SK-N-SH (cell line): ENCODE results near the gene ABHD16B. TPM values are rescaled to one million over a fixed set of nuclear protein-coding genes. Genes with fewer than 3 reads are reported as not detected.

Experiments used
- CTCF ChIA-PET: fragments of 300-600, 350-600 bp; formaldehyde crosslinking; extraction: SDS; loops from one replicate; lab custom pipeline; 2021; lab: Yijun Ruan, JAX
- POLR2A ChIA-PET: fragments of 350-600 bp; sonication (Branson Sonifier 250); formaldehyde crosslinking; extraction: SDS; loops from one replicate; lab custom pipeline; 2020; ENCODE audit warnings: antibody characterized with exemption, inconsistent platforms; lab: Yijun Ruan, JAX
- DNase-seq: peaks from one replicate; pipeline ENCODE4 v3.0.0; 2012
- H2AFZ ChIP-seq: fragments of 200-600 bp; sonication (generic); 2 replicates; pipeline ENCODE4 v1.8.1; 2016; ENCODE audit warnings: antibody characterized with exemption, mild to moderate bottlenecking, low read depth
- H3F3A ChIP-seq: fragments of 200-600 bp; sonication (generic); replicated peaks from 2 replicates; pipeline ENCODE3; 2016; ENCODE audit warnings: antibody characterized with exemption, mild to moderate bottlenecking; ENCODE audit not compliant: insufficient read depth
- H3K27ac ChIP-seq, 2 experiments: fragments of 200-500 bp in 1 of 2; fragments of 200-600 bp in 1 of 2; sonication (Bioruptor generic) in 1 of 2; sonication (generic), shearing (Covaris generic) in 1 of 2; 2 replicates each; pipeline versions ENCODE4 v1.5.1 to v1.6.1; 2014 to 2016; ENCODE audit warnings: low read depth in 2 of 2, inconsistent platforms in 1 of 2, low read length in 1 of 2, mild to moderate bottlenecking in 1 of 2, mixed read lengths in 1 of 2
- H3K27me3 ChIP-seq: fragments of 200-600 bp; sonication (generic), shearing (Covaris generic); 2 replicates; pipeline ENCODE4 v1.6.1; 2016; ENCODE audit warnings: mixed run types; ENCODE audit not compliant: insufficient read depth
- H3K36me3 ChIP-seq, 2 experiments: fragments of 200-500 bp in 1 of 2; fragments of 200-600 bp in 1 of 2; sonication (Bioruptor generic) in 1 of 2; sonication (generic) in 1 of 2; replicated peaks in 1 of 2; 2 replicates each; pipeline versions ENCODE3 to v1.5.1; 2014 to 2016; ENCODE audit warnings: low read length in 1 of 2, mild to moderate bottlenecking in 1 of 2; ENCODE audit not compliant: insufficient read depth in 2 of 2, control insufficient read depth in 1 of 2
- H3K4me1 ChIP-seq, 2 experiments: fragments of 200-500 bp in 1 of 2; fragments of 200-600 bp in 1 of 2; sonication (Bioruptor generic) in 1 of 2; sonication (generic), shearing (Covaris generic) in 1 of 2; 2 replicates each; pipeline versions ENCODE4 v1.5.1 to v1.6.1; 2014 to 2016; ENCODE audit warnings: low read depth in 1 of 2, low read length in 1 of 2, mixed run types in 1 of 2; ENCODE audit not compliant: insufficient read depth in 2 of 2, control insufficient read depth in 1 of 2
- H3K4me2 ChIP-seq: fragments of 200-600 bp; sonication (generic), shearing (Covaris generic); 2 replicates; pipeline ENCODE4 v1.6.1; 2017; ENCODE audit warnings: mixed run types
- H3K4me3 ChIP-seq, 2 experiments: fragments of 200-500 bp in 1 of 2; fragments of 200-600 bp in 1 of 2; sonication (Bioruptor generic) in 1 of 2; sonication (generic), shearing (Covaris generic) in 1 of 2; 2 replicates each; pipeline versions ENCODE4 v1.5.1 to v1.8.1; 2014 to 2016; ENCODE audit warnings: low read depth in 2 of 2, inconsistent platforms in 1 of 2, low read length in 1 of 2, mild to moderate bottlenecking in 1 of 2, mixed read lengths in 1 of 2, moderate library complexity in 1 of 2
- H3K79me2 ChIP-seq: fragments of 200-600 bp; sonication (generic); 2 replicates; pipeline ENCODE4 v1.8.1; 2017; ENCODE audit warnings: mild to moderate bottlenecking; ENCODE audit not compliant: insufficient read depth
- H3K9ac ChIP-seq: fragments of 200-600 bp; sonication (generic); 2 replicates; pipeline ENCODE4 v1.6.1; 2017; ENCODE audit warnings: mixed run types
- H3K9me2 ChIP-seq: fragments of 200-600 bp; sonication (generic); 2 replicates; pipeline ENCODE4 v1.6.1; 2017; ENCODE audit warnings: mixed run types
- H3K9me3 ChIP-seq: fragments of 200-600 bp; sonication (generic); 2 replicates; pipeline ENCODE4 v1.6.1; 2017; ENCODE audit warnings: mixed run types, mild to moderate bottlenecking, moderate library complexity
- H4K20me1 ChIP-seq: fragments of 200-600 bp; sonication (generic); 2 replicates; pipeline ENCODE4 v1.6.1; 2017; ENCODE audit warnings: mild to moderate bottlenecking, mixed run types; ENCODE audit not compliant: insufficient read depth
- EZH2phosphoT487 ChIP-seq: fragments of 200-600 bp; sonication (generic); IDR thresholded peaks from 2 replicates; pipeline ENCODE4 v1.6.1; 2017; ENCODE audit warnings: low read depth, mixed run types, mild to moderate bottlenecking, antibody characterized with exemption, moderate library complexity, borderline replicate concordance
- GABPA ChIP-seq: IDR thresholded peaks from 2 replicates; pipeline ENCODE4 v1.4.0; 2012; ENCODE audit warnings: low read depth, mild to moderate bottlenecking
- MEF2A ChIP-seq: IDR thresholded peaks from 2 replicates; pipeline ENCODE4 v1.4.0; 2012; ENCODE audit warnings: low read depth, borderline replicate concordance
- MXI1 ChIP-seq: IDR thresholded peaks from 2 replicates; pipeline ENCODE4 v1.6.1; 2012; ENCODE audit warnings: mild to moderate bottlenecking, low read depth, low read length, improper control_type of control experiment
- NFIC ChIP-seq: IDR thresholded peaks from 2 replicates; pipeline ENCODE4 v1.4.0; 2012; ENCODE audit warnings: borderline replicate concordance
- NRF1 ChIP-seq: IDR thresholded peaks from 2 replicates; pipeline ENCODE4 v1.6.1; 2012; ENCODE audit warnings: low read depth, mild to moderate bottlenecking, low read length
- POLR2AphosphoS5 ChIP-seq: IDR thresholded peaks from 2 replicates; pipeline ENCODE4 v1.6.1; 2012; ENCODE audit warnings: low read depth, low read length
- RAD21 ChIP-seq: IDR thresholded peaks from 2 replicates; pipeline ENCODE4 v1.6.1; 2012; ENCODE audit warnings: mild to moderate bottlenecking, low read length
- RCOR1 ChIP-seq: fragments of 150-350 bp; IDR thresholded peaks from 2 replicates; pipeline ENCODE4 v1.6.1; 2017; ENCODE audit warnings: antibody characterized with exemption, low read length
- RFX5 ChIP-seq: IDR thresholded peaks from 2 replicates; pipeline ENCODE4 v1.6.1; 2012; ENCODE audit warnings: mild to moderate bottlenecking, improper control_type of control experiment, low read length
- SIN3A ChIP-seq: IDR thresholded peaks from 2 replicates; pipeline ENCODE4 v1.6.1; 2012; ENCODE audit warnings: low read depth, mild to moderate bottlenecking, low read length, moderate library complexity, borderline replicate concordance
- SMC3 ChIP-seq: IDR thresholded peaks from 2 replicates; pipeline ENCODE4 v1.6.1; 2012; ENCODE audit warnings: low read depth, low read length, improper control_type of control experiment
- TAF1 ChIP-seq: IDR thresholded peaks from 2 replicates; pipeline ENCODE4 v1.6.1; 2012; ENCODE audit warnings: low read depth, mild to moderate bottlenecking, low read length, moderate library complexity, borderline replicate concordance
- TCF12 ChIP-seq: IDR thresholded peaks from 2 replicates; pipeline ENCODE4 v1.4.0; 2012
- USF1 ChIP-seq: IDR thresholded peaks from 2 replicates; pipeline ENCODE4 v1.4.0; 2012; ENCODE audit warnings: low read depth, borderline replicate concordance
- YY1 ChIP-seq: IDR thresholded peaks from 2 replicates; pipeline ENCODE4 v1.4.0; 2012; ENCODE audit warnings: low read depth, mild to moderate bottlenecking
- WGBS: methylation state at CpG from one replicate; pipeline ENCODE4 v1.1.6; 2017; ENCODE audit warnings: low lambda C conversion rate; 5-methylcytosine and 5-hydroxymethylcytosine counted together
- polyA plus RNA-seq, 3 experiments: library from polyadenylated mRNA; depleted of rRNA; stranded (reverse); fragments of >200 nt; gene quantifications; 2 replicates each; pipeline ENCODE4 v1.2.3, GENCODE V29; 2012
- TF ChIP-seq, protein P1 (sequence below): IDR thresholded peaks from 2 replicates; pipeline ENCODE4 v1.6.1; 2012; ENCODE audit warnings: mild to moderate bottlenecking, low read depth, low read length, moderate library complexity
- TF ChIP-seq, protein P2 (sequence below): IDR thresholded peaks from 2 replicates; pipeline ENCODE4; 2012
- TF ChIP-seq, protein P3 (sequence below): fragments of 200-600 bp; sonication (generic); IDR thresholded peaks from 2 replicates; pipeline ENCODE4 v1.6.1; 2017; ENCODE audit warnings: antibody characterized with exemption, mild to moderate bottlenecking, moderate library complexity

The ABHD16B gene
- polyA plus RNA-seq, 1 of the 3 experiments (the other 2 are of a cell fraction): not detected

DNA sequence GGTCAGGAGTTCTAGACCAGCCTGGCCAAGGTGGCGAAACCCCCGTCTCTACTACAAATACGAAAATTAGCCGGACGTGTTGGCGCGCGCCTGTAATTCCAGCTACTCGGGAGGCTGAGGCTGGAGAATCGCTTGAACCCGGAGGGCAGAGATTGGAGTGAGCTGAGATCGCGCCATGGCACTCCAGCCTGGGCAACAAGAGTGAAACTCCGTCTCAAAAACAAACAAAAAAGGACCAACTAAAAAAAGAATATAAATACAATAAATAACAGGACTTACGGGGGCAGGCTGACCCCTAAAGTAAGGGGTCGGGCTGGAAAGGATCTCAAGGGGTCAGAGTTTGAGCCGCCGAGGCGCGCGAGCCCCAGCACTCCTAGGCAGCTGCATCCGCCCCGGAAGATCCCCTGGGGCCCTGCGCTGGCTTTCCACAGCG, 3.3 kb downstream of the ABHD16B start:
- Histone ChIP-seq H3K36me3 (peaks cover 15 to 21% of the 10 kb centered on the region in 2 experiments), H3F3A (peaks cover 3% of the 10 kb centered on the region), H3K27me3 (no peaks in the 10 kb centered on the region), H3K4me1 (peaks cover 0 to 11% of the 10 kb centered on the region in 2 experiments; a peak in 1 of 4 replicates), H3K27ac (peak overlapping the region; percentile 51 to 69), H3K79me2 (peaks cover 60% of the 10 kb centered on the region), H3K4me2 (peak overlapping the region; percentile 98), H3K9ac (peak overlapping the region; percentile 95), H3K9me2 (no peaks in the 10 kb centered on the region), H3K4me3 (peak overlapping the region; percentile 78 to 97), H4K20me1 (0 out of 2 replicates have a peak, but pooled peaks cover 5% of the 10 kb centered on the region), H2AFZ (peak overlapping the region; percentile 87), H3K9me3 (no peaks in the 10 kb centered on the region)
- 0% methylated on average over 25 of the region's 25 CpGs for WGBS
- ChIA-PET POLR2A (interaction anchor here (0.6 to 2.1 kb wide), 12 partner anchors 10 to 328 kb away, joined by 3 to 12 read pairs (median 4); partner anchors contain the start of genes PRPF6 and TCEA2), CTCF (interaction anchor here (0.9 to 4.2 kb wide), 11 partner anchors 10 to 116 kb away, joined by 3 to 30 read pairs (median 4); partner anchors contain the start of gene PRPF6)
- no peak for DNase-seq
- TF ChIP-seq, protein P1, sequence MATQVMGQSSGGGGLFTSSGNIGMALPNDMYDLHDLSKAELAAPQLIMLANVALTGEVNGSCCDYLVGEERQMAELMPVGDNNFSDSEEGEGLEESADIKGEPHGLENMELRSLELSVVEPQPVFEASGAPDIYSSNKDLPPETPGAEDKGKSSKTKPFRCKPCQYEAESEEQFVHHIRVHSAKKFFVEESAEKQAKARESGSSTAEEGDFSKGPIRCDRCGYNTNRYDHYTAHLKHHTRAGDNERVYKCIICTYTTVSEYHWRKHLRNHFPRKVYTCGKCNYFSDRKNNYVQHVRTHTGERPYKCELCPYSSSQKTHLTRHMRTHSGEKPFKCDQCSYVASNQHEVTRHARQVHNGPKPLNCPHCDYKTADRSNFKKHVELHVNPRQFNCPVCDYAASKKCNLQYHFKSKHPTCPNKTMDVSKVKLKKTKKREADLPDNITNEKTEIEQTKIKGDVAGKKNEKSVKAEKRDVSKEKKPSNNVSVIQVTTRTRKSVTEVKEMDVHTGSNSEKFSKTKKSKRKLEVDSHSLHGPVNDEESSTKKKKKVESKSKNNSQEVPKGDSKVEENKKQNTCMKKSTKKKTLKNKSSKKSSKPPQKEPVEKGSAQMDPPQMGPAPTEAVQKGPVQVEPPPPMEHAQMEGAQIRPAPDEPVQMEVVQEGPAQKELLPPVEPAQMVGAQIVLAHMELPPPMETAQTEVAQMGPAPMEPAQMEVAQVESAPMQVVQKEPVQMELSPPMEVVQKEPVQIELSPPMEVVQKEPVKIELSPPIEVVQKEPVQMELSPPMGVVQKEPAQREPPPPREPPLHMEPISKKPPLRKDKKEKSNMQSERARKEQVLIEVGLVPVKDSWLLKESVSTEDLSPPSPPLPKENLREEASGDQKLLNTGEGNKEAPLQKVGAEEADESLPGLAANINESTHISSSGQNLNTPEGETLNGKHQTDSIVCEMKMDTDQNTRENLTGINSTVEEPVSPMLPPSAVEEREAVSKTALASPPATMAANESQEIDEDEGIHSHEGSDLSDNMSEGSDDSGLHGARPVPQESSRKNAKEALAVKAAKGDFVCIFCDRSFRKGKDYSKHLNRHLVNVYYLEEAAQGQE: no peak
- TF ChIP-seq, protein P2, sequence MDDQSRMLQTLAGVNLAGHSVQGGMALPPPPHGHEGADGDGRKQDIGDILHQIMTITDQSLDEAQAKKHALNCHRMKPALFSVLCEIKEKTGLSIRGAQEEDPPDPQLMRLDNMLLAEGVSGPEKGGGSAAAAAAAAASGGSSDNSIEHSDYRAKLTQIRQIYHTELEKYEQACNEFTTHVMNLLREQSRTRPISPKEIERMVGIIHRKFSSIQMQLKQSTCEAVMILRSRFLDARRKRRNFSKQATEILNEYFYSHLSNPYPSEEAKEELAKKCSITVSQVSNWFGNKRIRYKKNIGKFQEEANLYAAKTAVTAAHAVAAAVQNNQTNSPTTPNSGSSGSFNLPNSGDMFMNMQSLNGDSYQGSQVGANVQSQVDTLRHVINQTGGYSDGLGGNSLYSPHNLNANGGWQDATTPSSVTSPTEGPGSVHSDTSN: no peak
- TF ChIP-seq, protein P3, sequence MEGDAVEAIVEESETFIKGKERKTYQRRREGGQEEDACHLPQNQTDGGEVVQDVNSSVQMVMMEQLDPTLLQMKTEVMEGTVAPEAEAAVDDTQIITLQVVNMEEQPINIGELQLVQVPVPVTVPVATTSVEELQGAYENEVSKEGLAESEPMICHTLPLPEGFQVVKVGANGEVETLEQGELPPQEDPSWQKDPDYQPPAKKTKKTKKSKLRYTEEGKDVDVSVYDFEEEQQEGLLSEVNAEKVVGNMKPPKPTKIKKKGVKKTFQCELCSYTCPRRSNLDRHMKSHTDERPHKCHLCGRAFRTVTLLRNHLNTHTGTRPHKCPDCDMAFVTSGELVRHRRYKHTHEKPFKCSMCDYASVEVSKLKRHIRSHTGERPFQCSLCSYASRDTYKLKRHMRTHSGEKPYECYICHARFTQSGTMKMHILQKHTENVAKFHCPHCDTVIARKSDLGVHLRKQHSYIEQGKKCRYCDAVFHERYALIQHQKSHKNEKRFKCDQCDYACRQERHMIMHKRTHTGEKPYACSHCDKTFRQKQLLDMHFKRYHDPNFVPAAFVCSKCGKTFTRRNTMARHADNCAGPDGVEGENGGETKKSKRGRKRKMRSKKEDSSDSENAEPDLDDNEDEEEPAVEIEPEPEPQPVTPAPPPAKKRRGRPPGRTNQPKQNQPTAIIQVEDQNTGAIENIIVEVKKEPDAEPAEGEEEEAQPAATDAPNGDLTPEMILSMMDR: peak; percentile 11; the same call in 1 of the 2 replicates
- no peak for TF ChIP-seq RAD21

- Histone ChIP-seq H3K4me2 (peak within 1 kb of the TSS; percentile 98), H3K9me3 (no peaks in the 10 kb centered on the region), H3K27ac (peak within 1 kb of the TSS; percentile 78 to 84), H2AFZ (peak within 1 kb of the TSS; percentile 87), H3K9ac (peak within 1 kb of the TSS; percentile 95), H3K4me3 (peak within 1 kb of the TSS; percentile 78 to 97), H3K9me2 (no peaks in the 10 kb centered on the region), H3K4me1 (peaks cover 0 to 11% of the 10 kb centered on the region in 2 experiments; a peak in 1 of 4 replicates), H3K27me3 (no peaks in the 10 kb centered on the region), H3K36me3 (peaks cover 20 to 23% of the 10 kb centered on the region in 2 experiments), H3F3A (peaks cover 3% of the 10 kb centered on the region), H4K20me1 (0 out of 2 replicates have a peak, but pooled peaks cover 5% of the 10 kb centered on the region), H3K79me2 (peaks cover 65% of the 10 kb centered on the region)
- CTCF ChIA-PET: interaction anchor here (0.9 to 4.2 kb wide), 11 partner anchors 11 to 117 kb away, joined by 3 to 30 read pairs (median 4); partner anchors contain the start of gene PRPF6
- 2% methylated on average over 24 of the region's 68 CpGs for WGBS
- POLR2A ChIA-PET: interaction anchor here (0.6 to 2.1 kb wide), 13 partner anchors 10 to 329 kb away, joined by 3 to 12 read pairs (median 3); partner anchors contain the start of genes PRPF6, STMN3 and TCEA2
- peak; percentile 98 for DNase-seq
- TF ChIP-seq TAF1 (peak; percentile 38; the same call in 1 of the 2 replicates), SIN3A (peak; percentile 29; the same call in 1 of the 2 replicates), RFX5 (no peak), RCOR1 (no peak), YY1 (peak; percentile 70; the same call in 1 of the 2 replicates), GABPA (peak; percentile 96), SMC3 (no peak), USF1 (peak; percentile 90), RAD21 (no peak), NFIC (no peak), NRF1 (no peak), EZH2phosphoT487 (no peak), MXI1 (peak; percentile 92), TCF12 (peak; percentile 10; the same call in 1 of the 2 replicates), MEF2A (no peak), POLR2AphosphoS5 (peak; percentile 64)
These were observed 3.8 kb downstream of the ABHD16B start, which contains the start of gene TPD52L2 for GRCh38 chr20:63864978-63865640. TPD52L2 (plus strand) TSS chr20:63865270; CDS start chr20:63865366, 96 bp downstream.
